Tibial nerve (tissue), 4 donors: ENCODE results near the gene CEP78.

Experiments used
- EP300 ChIP-seq, 2 donors: sonication (generic); formaldehyde crosslinking; IDR thresholded peaks; one replicate each; pipeline ENCODE4 v1.6.1; 2017; ENCODE audit warnings: antibody characterized with exemption in 2 of 2, mild to moderate bottlenecking in 1 of 2
- POLR2A ChIP-seq, 2 donors: fragments of 450-650 bp; IDR thresholded peaks; one replicate each; pipeline ENCODE4 v1.6.1; 2017; ENCODE audit warnings: antibody characterized with exemption in 2 of 2, mild to moderate bottlenecking in 2 of 2, moderate library complexity in 2 of 2
- TF ChIP-seq, protein P1 (sequence below), 5 experiments: fragments of 200-600 bp in 3 of 5; fragments of 450-650 bp in 2 of 5; sonication (generic) in 3 of 5; IDR thresholded peaks; one replicate each; pipeline ENCODE4 v1.5.1; 2016 to 2019; ENCODE audit warnings: antibody characterized with exemption in 5 of 5, mild to moderate bottlenecking in 3 of 5, moderate library complexity in 2 of 5

- TF ChIP-seq, protein P1, sequence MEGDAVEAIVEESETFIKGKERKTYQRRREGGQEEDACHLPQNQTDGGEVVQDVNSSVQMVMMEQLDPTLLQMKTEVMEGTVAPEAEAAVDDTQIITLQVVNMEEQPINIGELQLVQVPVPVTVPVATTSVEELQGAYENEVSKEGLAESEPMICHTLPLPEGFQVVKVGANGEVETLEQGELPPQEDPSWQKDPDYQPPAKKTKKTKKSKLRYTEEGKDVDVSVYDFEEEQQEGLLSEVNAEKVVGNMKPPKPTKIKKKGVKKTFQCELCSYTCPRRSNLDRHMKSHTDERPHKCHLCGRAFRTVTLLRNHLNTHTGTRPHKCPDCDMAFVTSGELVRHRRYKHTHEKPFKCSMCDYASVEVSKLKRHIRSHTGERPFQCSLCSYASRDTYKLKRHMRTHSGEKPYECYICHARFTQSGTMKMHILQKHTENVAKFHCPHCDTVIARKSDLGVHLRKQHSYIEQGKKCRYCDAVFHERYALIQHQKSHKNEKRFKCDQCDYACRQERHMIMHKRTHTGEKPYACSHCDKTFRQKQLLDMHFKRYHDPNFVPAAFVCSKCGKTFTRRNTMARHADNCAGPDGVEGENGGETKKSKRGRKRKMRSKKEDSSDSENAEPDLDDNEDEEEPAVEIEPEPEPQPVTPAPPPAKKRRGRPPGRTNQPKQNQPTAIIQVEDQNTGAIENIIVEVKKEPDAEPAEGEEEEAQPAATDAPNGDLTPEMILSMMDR (IDR thresholded peaks at IDR 0.05): no peak
- no peak for TF ChIP-seq POLR2A (IDR thresholded peaks at IDR 0.05)
- TF ChIP-seq EP300 (IDR thresholded peaks at IDR 0.05): no peak
Observed at GRCh38 chr9:78248635-78249034, 12.8 kb downstream of the CEP78 start.
